Astrocyte of the hippocampus (primary cell): ENCODE measurements around the gene AR.

ENCODE experiments used
- DNase-seq: peaks from one replicate; pipeline ENCODE4 v3.0.0; 2011; ENCODE audit warnings: low read depth, low spot score

Gene AR

GRCh38 chrX:67727576-67727975 lies 183.8 kb downstream of the AR start:
- no peak for DNase-seq

GRCh38 chrX:67730296-67730695 lies 186.5 kb downstream of the AR start:
- DNase-seq = no peak

DNA sequence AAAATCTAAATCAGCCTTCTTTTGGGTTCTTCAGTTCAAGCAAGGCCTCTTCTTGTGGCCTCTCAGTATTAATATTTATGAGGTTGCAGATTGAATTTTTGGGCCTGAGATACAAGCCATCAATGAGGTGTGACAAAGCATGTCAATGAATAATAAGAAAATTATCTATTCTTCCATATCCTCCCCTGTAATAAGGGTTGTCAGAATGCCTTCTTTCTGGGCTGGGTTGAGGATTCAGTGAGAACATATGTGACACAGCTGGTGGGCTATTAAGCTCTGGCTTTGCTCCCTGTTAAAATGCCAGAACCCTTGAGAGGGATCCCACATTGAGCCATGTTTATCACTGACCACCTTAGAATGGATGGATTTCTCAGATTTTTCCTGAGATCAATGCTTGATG lies 187.2 kb downstream of the AR start:
- DNase-seq = no peak

DNA sequence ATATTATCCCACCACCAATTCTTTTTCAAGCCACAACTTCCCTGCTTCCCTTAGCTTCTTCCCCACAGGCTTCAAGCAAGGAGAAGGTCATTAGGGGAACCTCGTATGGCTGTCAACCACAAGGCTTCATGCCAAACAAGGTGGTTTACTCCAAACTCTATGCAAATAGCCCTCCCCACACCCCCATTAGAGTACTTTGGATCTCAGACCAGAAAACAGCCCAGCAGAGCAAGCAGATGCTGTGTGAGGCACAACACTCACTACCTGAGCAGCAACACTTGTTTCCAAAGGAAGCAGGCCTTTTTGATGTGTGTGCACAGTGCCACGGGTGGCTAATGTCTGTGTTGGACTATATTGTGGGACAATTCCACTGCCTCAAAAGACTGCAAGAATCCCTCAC lies 189.0 kb downstream of the AR start:
- DNase-seq = no peak

GRCh38 chrX:67734111-67734753 lies 190.4 kb downstream of the AR start:
- DNase-seq = no peak

DNA sequence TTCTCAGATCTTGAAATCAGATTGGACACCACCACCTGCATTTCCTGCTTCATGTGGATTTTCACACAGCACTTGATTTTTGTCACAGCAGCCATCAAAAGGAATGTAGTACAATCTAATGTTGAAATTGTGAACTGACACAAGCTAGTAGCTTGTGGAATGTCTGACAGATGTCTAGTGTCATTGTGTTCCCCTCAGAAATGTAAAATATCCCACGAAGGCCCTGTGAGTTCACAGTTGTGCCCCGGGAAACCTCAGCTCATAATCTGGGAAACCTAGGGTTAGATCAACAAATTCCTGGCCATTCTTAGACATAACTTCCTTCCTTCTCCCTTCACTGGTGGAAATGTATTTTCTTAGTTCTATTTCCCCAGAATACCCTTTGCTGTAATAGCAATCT lies 205.7 kb downstream of the AR start:
- DNase-seq = peak; percentile 2

GRCh38 chrX:67750694-67751093 lies 206.9 kb downstream of the AR start:
- no peak for DNase-seq

DNA sequence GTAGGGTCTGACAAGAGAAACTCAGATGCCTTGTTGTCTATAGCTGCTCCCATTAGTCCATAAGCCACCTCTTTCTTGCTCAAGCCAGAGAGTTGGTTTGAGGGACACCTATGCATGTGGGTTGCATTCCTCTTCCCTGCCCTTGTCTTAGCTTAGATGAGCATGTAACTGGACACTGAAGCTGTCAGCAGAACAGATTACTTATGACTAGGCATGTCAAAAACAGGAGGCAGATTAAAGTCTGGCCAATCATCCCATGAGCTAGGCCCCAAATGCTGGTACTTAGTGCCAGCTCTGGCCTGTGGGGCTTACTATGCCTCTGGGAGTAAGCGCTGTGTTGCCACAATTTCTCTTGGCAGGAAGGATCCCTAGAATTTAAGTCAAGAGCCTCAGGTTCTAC lies 215.2 kb downstream of the AR start:
- no peak for DNase-seq

- no peak for DNase-seq
Observed at GRCh38 chrX:67777148-67777547, 233.3 kb downstream of the AR start.

DNA sequence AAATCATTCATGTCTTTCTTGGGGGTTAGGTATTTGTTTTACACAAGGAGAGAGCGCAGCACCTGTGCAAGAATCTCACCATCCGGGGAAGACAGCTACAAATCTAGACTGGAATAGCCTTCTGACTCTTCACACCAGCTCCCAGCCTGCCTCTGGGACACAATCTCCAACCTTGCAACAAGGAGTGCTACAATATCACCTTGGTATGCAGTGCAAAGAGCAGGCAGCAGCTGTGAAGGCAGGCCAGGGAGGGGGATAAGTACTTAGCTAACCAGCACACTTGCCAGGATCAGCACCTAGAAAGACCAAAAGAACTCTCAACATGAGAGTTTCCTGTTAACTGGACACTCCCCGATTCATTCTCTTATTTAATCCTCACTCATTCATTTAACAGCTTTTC lies 235.3 kb downstream of the AR start:
- no peak for DNase-seq
